T-cell (primary cell): ENCODE results near the gene MICU1. TPM values are rescaled to one million over a fixed set of nuclear protein-coding genes. Genes with fewer than 3 reads are reported as not detected.
"Not testable (repeated sequence)": the region's sequence is repeated elsewhere in the genome, so short reads cannot be mapped to it uniquely, and the experiment has no call there.

Source experiments
- ATAC-seq, 4 experiments: fragments of 200-7000 bp in 3 of 4; fragments of 150-1000 bp in 1 of 4; cut with Tn5 transposase; replicated peaks in 1 of 4; 1 replicate in 3 of 4; 2 replicates in 1 of 4; pipeline ENCODE4 v1.10.0; 2021; ENCODE audit warnings: moderate library complexity in 3 of 4, mild to moderate bottlenecking in 2 of 4, moderate number of reproducible peaks in 1 of 4
- CTCF ChIA-PET, 2 donors: fragments of 300-600 bp; sonication (Branson Sonifier 250); formaldehyde crosslinking; loops; one replicate each; lab custom pipeline; 2022; ENCODE audit warnings: antibody characterized with exemption in 2 of 2; lab: Charles Lee
- POLR2A ChIA-PET, 2 donors: fragments of 300-600 bp; sonication (Branson Sonifier 250); formaldehyde crosslinking; loops; one replicate each; lab custom pipeline; 2022; ENCODE audit warnings: antibody characterized with exemption in 2 of 2; lab: Charles Lee
- DNase-seq, 35 experiments: peaks; one replicate each; pipeline versions ENCODE4 v3.0.0 to v3.0.0-alpha.2; 2013 to 2023
- H3K27ac ChIP-seq: one replicate; pipeline ENCODE4 v1.5.1; 2013; ENCODE audit warnings: low read length
- H3K27me3 ChIP-seq, 2 experiments: replicated peaks in 1 of 2; 1 replicate in 1 of 2; 2 replicates in 1 of 2; pipeline versions ENCODE4 v1.6.1 to v1.7.0; 2013; ENCODE audit warnings: low read length in 1 of 2, mixed read lengths in 1 of 2; ENCODE audit not compliant: control insufficient read depth in 2 of 2, insufficient read depth in 2 of 2; ENCODE audit errors: extremely low read depth in 1 of 2
- H3K36me3 ChIP-seq, 2 donors: 1 replicate in 1 of 2; 2 replicates in 1 of 2; pipeline versions ENCODE4 v1.6.1 to v1.7.0; 2013; ENCODE audit warnings: low read length in 1 of 2; ENCODE audit not compliant: control insufficient read depth in 2 of 2, insufficient read depth in 1 of 2; ENCODE audit errors: extremely low read depth in 1 of 2
- H3K4me1 ChIP-seq, 2 experiments: 1 replicate in 1 of 2; 2 replicates in 1 of 2; pipeline versions ENCODE4 v1.6.1 to v1.7.0; 2013; ENCODE audit warnings: low read length in 2 of 2, mixed read lengths in 1 of 2; ENCODE audit not compliant: insufficient read depth in 2 of 2, control insufficient read depth in 1 of 2; ENCODE audit errors: extremely low read depth in 1 of 2
- H3K4me3 ChIP-seq, 2 donors: 1 replicate in 1 of 2; 2 replicates in 1 of 2; pipeline versions ENCODE4 v1.5.1 to v1.7.0; 2013; ENCODE audit warnings: mild to moderate bottlenecking in 2 of 2, low read length in 1 of 2, moderate library complexity in 1 of 2; ENCODE audit not compliant: control insufficient read depth in 1 of 2; ENCODE audit errors: extremely low read depth in 1 of 2
- H3K9me3 ChIP-seq: 2 replicates; pipeline ENCODE4 v1.7.0; 2013
- H3K27ac Mint-ChIP-seq, 2 donors: one replicate each; pipeline ENCODE4 v1.8.0; 2020 to 2021; ENCODE audit warnings: mild to moderate bottlenecking in 2 of 2, mixed read lengths in 2 of 2
- H3K27me3 Mint-ChIP-seq, 2 donors: one replicate each; pipeline ENCODE4 v1.8.0; 2021 to 2022; ENCODE audit warnings: mixed read lengths in 2 of 2
- H3K36me3 Mint-ChIP-seq: one replicate; pipeline ENCODE4 v1.8.0; 2021; ENCODE audit warnings: mixed read lengths
- H3K4me1 Mint-ChIP-seq, 3 donors: one replicate each; pipeline ENCODE4 v1.8.0; 2020 to 2022; ENCODE audit warnings: mixed read lengths in 3 of 3, mild to moderate bottlenecking in 1 of 3
- H3K4me3 Mint-ChIP-seq, 3 donors: one replicate each; pipeline ENCODE4 v1.8.0; 2020 to 2022; ENCODE audit warnings: mild to moderate bottlenecking in 3 of 3, mixed read lengths in 3 of 3, moderate library complexity in 3 of 3
- H3K9me3 Mint-ChIP-seq, 3 donors: one replicate each; pipeline ENCODE4 v1.8.0; 2020 to 2022; ENCODE audit warnings: mixed read lengths in 3 of 3
- WGBS: methylation state at CpG from one replicate; pipeline ENCODE4 v1.1.5; 2013; ENCODE audit warnings: missing lambda C conversion rate; ENCODE audit not compliant: insufficient coverage; 5-methylcytosine and 5-hydroxymethylcytosine counted together
- total RNA-seq, 35 experiments: library from RNA in 6 of 35; stranded (reverse) in 6 of 35; fragments of 120-200 nt in 1 of 35; gene quantifications; one replicate each; pipeline versions ENCODE4 v1.2.1 to v1.2.4 and lab custom pipeline; 2013 to 2026

The MICU1 gene
- total RNA-seq, 5 donors from 2014 or later (not counting 1 experiment from before 2014, with no cell fraction given): 16.9 to 23.3 (median 19.9) TPM

DNA sequence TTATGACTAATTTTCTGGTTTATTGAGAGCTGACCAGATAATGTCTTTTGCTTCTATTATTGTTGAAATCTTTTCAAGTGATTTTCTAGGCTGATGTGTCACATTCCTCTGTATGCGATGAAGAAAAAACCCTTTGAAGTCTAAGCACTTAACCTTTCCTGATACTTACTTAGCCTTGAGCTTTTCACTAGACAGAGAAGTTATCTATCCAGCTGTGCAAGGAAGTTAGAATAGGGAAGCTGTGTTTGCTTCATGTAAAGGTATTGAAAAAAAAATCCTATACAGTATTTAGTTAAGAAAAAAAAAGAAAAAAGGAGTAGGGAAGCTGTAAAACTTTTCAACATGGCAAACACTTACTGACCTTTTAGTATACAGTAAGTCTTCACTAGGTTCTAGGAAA, 153.6 kb downstream of the MICU1 start:
- no CpG with 5 or more reads among the region's 1 CpG for WGBS
- Histone ChIP-seq H3K4me1 (no peaks in the 10 kb centered on the region), H3K4me3 (no peak overlapping the region), H3K27me3 (no peaks in the 10 kb centered on the region), H3K27ac (no peak overlapping the region), H3K9me3 (no peaks in the 10 kb centered on the region), H3K36me3 (peaks cover 0 to 26% of the 10 kb centered on the region in 2 donors)
- CTCF ChIA-PET: no interaction called here
- no peak overlapping the region for H3K27ac Mint-ChIP-seq
- H3K9me3 Mint-ChIP-seq: peaks cover 0 to 4% (median 0%) of the 10 kb centered on the region in 3 donors
- DNase-seq (no peak), ATAC-seq (no peak)
- peaks cover 68% of the 10 kb centered on the region for H3K36me3 Mint-ChIP-seq
- H3K4me3 Mint-ChIP-seq: no peak overlapping the region
- no peaks in the 10 kb centered on the region for H3K4me1 Mint-ChIP-seq
- POLR2A ChIA-PET: no interaction called here
- H3K27me3 Mint-ChIP-seq: no peaks in the 10 kb centered on the region

DNA sequence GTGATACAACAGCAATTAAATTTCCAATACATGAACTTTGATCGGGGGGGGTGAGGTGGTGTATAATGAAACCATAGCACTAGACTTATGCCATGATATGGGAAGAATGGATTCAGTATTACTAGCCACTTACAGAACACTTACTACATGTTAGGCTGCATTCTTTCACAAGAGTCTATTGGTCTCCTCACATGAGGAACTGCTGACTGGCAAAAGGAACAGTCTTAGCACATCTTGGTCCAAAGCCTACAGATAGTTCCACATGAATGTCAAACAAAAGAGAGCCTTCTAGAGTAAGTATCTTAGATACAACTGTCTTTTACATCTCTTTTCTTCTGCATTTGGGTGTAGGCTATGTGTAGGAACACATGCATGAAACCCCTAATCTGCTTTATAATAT, 155.2 kb downstream of the MICU1 start:
- Mint-ChIP-seq H3K27ac (no peak overlapping the region), H3K9me3 (peaks cover 0 to 4% (median 0%) of the 10 kb centered on the region in 3 donors), H3K36me3 (peaks cover 62% of the 10 kb centered on the region), H3K27me3 (no peaks in the 10 kb centered on the region), H3K4me3 (no peak overlapping the region), H3K4me1 (no peaks in the 10 kb centered on the region)
- H3K36me3 ChIP-seq: peaks cover 0 to 19% of the 10 kb centered on the region in 2 donors
- no peak overlapping the region for H3K27ac ChIP-seq
- no peak for DNase-seq
- no peak for ATAC-seq
- no peaks in the 10 kb centered on the region for H3K4me1 ChIP-seq
- H3K4me3 ChIP-seq: no peak overlapping the region
- H3K9me3 ChIP-seq: no peaks in the 10 kb centered on the region
- no CpG with 5 or more reads among the region's 1 CpG for WGBS
- no peaks in the 10 kb centered on the region for H3K27me3 ChIP-seq
- ChIA-PET POLR2A (no interaction called here), CTCF (no interaction called here)

DNA sequence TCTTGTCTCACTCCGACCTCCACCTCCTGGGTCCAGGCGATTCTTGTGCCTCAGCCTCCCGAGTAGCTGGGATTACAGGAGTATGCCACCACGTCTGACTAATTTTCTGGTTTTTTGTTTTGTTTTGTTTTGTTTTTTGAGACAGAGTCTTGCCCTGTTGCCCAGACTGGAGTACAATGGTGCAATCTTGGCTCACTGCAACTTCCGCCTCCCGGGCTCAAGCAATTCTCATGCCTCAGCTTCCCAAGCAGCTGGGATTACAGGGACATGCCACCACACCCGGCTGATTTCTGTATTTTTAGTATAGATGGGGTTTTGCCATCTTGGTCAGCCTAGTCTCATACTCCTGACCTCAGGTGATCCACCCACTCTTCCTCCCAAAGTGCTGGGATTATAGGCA, 158.8 kb downstream of the MICU1 start:
- H3K27me3 ChIP-seq, ATAC-seq, CTCF ChIA-PET, H3K4me1 Mint-ChIP-seq, H3K4me3 Mint-ChIP-seq, H3K9me3 ChIP-seq, H3K36me3 ChIP-seq, H3K9me3 Mint-ChIP-seq, DNase-seq, H3K27me3 Mint-ChIP-seq, H3K4me3 ChIP-seq, H3K4me1 ChIP-seq, H3K27ac Mint-ChIP-seq, POLR2A ChIA-PET, H3K27ac ChIP-seq: not testable (repeated sequence)
- H3K36me3 Mint-ChIP-seq: peaks cover 49% of the 10 kb centered on the region
- WGBS: 97% methylated on average over 3 of the region's 7 CpGs

DNA sequence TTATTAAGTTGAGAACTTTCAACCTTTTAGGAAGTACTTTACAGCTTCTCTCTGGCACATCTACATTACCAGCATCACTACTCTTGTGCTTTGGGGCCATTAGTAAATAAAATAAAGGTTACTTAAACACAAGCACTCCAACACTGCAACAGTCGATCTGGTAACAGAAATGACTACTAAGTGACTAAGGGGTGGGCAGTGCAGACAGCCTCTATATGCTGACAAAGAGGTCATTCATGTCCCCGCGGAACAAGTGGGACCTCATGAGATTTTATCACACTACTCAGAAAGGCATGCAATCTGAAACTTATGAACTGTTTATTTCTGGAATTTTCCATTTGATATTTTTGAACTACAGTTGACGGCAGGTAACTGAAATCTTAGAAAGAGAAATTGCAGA, 159.9 kb downstream of the MICU1 start:
- DNase-seq (no peak), ATAC-seq (no peak)
- no peak overlapping the region for H3K27ac Mint-ChIP-seq
- ChIA-PET POLR2A (no interaction called here), CTCF (no interaction called here)
- 40% methylated on average over 1 of the region's 4 CpGs for WGBS
- Histone ChIP-seq H3K36me3 (peaks cover 0 to 2% of the 10 kb centered on the region in 2 donors), H3K27ac (no peak overlapping the region), H3K4me3 (no peak overlapping the region), H3K9me3 (no peaks in the 10 kb centered on the region), H3K27me3 (no peaks in the 10 kb centered on the region), H3K4me1 (no peaks in the 10 kb centered on the region)
- H3K4me3 Mint-ChIP-seq: no peak overlapping the region
- H3K27me3 Mint-ChIP-seq: no peaks in the 10 kb centered on the region
- no peaks in the 10 kb centered on the region for H3K9me3 Mint-ChIP-seq
- H3K4me1 Mint-ChIP-seq: no peaks in the 10 kb centered on the region
- peaks cover 47% of the 10 kb centered on the region for H3K36me3 Mint-ChIP-seq

DNA sequence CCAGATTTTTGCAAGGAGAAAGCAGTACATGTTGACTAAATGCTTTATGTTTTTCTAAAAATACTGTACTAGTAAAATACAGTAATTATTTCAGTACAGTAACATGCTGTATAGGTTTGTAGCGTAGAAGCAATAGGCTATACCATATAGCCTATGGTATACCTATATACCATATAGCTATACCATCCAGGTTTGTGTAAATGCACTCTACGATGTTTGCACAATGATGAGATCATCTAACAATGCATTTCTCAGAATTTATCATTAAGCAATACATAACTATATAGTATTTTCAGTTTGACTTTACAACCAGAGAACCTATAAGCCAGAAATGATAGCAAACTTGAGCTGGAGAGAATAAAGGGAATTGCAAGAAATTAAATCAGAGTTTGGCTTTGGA, 161.4 kb downstream of the MICU1 start:
- H3K9me3 Mint-ChIP-seq: no peaks in the 10 kb centered on the region
- no peak overlapping the region for H3K4me3 Mint-ChIP-seq
- no peaks in the 10 kb centered on the region for H3K4me1 Mint-ChIP-seq
- Histone ChIP-seq H3K27me3 (no peaks in the 10 kb centered on the region), H3K27ac (no peak overlapping the region), H3K36me3 (peaks cover 0 to under 1% of the 10 kb centered on the region in 2 donors), H3K4me1 (no peaks in the 10 kb centered on the region), H3K9me3 (no peaks in the 10 kb centered on the region), H3K4me3 (no peak overlapping the region)
- no peaks in the 10 kb centered on the region for H3K27me3 Mint-ChIP-seq
- DNase-seq: no peak
- H3K36me3 Mint-ChIP-seq: peaks cover 38% of the 10 kb centered on the region
- POLR2A ChIA-PET: no interaction called here
- ATAC-seq: no peak
- H3K27ac Mint-ChIP-seq: no peak overlapping the region
- CTCF ChIA-PET: interaction anchor here in 1 of 2 donors (0.7 kb wide), 1 partner anchor 515 kb away, joined by 4 read pairs; no protein-coding TSS in a partner anchor
- WGBS: no CpG with 5 or more reads among the region's 2 CpGs

DNA sequence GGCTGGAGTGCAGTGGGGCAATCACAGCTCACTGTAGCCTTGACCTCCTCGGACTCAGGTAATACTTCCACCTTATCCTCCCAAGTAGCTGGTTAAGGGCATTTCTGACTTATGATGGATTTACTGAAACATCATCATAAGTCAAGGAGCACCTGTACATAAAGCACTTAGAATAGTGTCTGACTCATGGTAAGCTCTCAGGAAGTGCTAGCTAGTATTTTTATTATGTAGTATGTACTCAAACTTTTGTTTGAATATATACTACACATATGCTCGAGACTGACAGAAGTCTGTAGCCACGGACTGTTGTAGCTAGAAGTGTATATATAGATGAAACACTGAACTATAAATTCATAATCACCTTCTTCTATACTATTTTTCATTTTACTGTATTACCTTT, 163.6 kb downstream of the MICU1 start:
- H3K36me3 Mint-ChIP-seq: peaks cover 32% of the 10 kb centered on the region
- H3K36me3 ChIP-seq: no peaks in the 10 kb centered on the region
- H3K27me3 ChIP-seq: no peaks in the 10 kb centered on the region
- ChIA-PET POLR2A (no interaction called here), CTCF (no interaction called here)
- H3K4me3 ChIP-seq: no peak overlapping the region
- no peaks in the 10 kb centered on the region for H3K9me3 Mint-ChIP-seq
- H3K27me3 Mint-ChIP-seq: no peaks in the 10 kb centered on the region
- no peaks in the 10 kb centered on the region for H3K4me1 Mint-ChIP-seq
- no CpG with 5 or more reads among the region's 3 CpGs for WGBS
- no peaks in the 10 kb centered on the region for H3K4me1 ChIP-seq
- H3K27ac ChIP-seq: no peak overlapping the region
- no peak for DNase-seq
- H3K9me3 ChIP-seq: no peaks in the 10 kb centered on the region
- ATAC-seq: no peak
- no peak overlapping the region for H3K27ac Mint-ChIP-seq
- no peak overlapping the region for H3K4me3 Mint-ChIP-seq

DNA sequence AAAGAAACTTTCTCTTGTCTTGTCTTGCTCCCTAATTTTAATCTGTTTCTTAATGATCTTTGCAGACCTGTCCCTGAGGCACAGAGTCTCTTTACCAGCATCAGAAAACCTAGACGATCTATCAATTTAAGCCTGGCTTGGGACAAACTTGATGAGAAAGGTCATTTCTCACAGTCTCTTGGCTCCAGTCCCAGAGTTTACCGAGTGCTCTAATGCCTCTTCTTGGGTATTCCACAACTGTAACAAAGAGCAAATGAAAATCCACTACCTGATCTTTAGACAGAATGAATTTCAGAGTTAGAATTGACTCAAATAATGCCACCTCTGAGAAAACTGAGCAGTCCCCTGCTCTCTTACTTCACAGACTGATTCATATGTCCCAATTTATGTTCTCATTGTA, 164.8 kb downstream of the MICU1 start:
- H3K9me3 Mint-ChIP-seq: no peaks in the 10 kb centered on the region
- H3K36me3 Mint-ChIP-seq: peaks cover 29% of the 10 kb centered on the region
- H3K4me1 ChIP-seq: no peaks in the 10 kb centered on the region
- no peaks in the 10 kb centered on the region for H3K27me3 ChIP-seq
- H3K4me1 Mint-ChIP-seq: no peaks in the 10 kb centered on the region
- H3K9me3 ChIP-seq: no peaks in the 10 kb centered on the region
- no peak overlapping the region for H3K27ac ChIP-seq
- H3K36me3 ChIP-seq: no peaks in the 10 kb centered on the region
- DNase-seq (no peak), ATAC-seq (no peak)
- no peaks in the 10 kb centered on the region for H3K27me3 Mint-ChIP-seq
- H3K27ac Mint-ChIP-seq: no peak overlapping the region
- no peak overlapping the region for H3K4me3 Mint-ChIP-seq
- CTCF ChIA-PET: no interaction called here
- no peak overlapping the region for H3K4me3 ChIP-seq
- POLR2A ChIA-PET: interaction anchor here in 1 of 2 donors (0.5 kb wide), 1 partner anchor 337 kb away, joined by 14 read pairs; no protein-coding TSS in a partner anchor
- 83% methylated on average over 1 of the region's 2 CpGs for WGBS
